ENCODE results near the gene OR8J1. TPM values are rescaled to one million over a fixed set of nuclear protein-coding genes. Genes with fewer than 3 reads are reported as not detected.

The OR8J1 gene
- total RNA-seq, 1 donor: not detected

GRCh38 chr11:56410801-56411200, 56.7 kb downstream of the OR8J1 start:
- no peak for TF ChIP-seq CTCF (IDR thresholded peaks at IDR 0.05; ENCODE audit: insufficient read depth, low read length)
- H3K4me3 ChIP-seq (ENCODE audit: low read depth, low read length): no peak overlapping the region
- no peak for DNase-seq (ENCODE audit: low read depth)

Other genes starting within 250 kb of the OR8J1 start
- gene OR8H3, start 231.9 kb upstream of the OR8J1 start, total RNA-seq (ENCODE audit: low replicate concordance): not detected in 2 replicates
- gene OR8J3, start 214.1 kb upstream of the OR8J1 start, total RNA-seq (ENCODE audit: low replicate concordance): not detected in 2 replicates
- gene OR8K5, start 194.0 kb upstream of the OR8J1 start, total RNA-seq (ENCODE audit: low replicate concordance): not detected in 2 replicates
- not detected in 2 replicates for gene OR5J2, start 177.7 kb upstream of the OR8J1 start, total RNA-seq (ENCODE audit: low replicate concordance)
- not detected in 2 replicates for gene OR5T2, start 120.0 kb upstream of the OR8J1 start, total RNA-seq (ENCODE audit: low replicate concordance)
- not detected in 2 replicates for gene OR5T3, start 102.0 kb upstream of the OR8J1 start, total RNA-seq (ENCODE audit: low replicate concordance)
- not detected in 2 replicates for gene OR5T1, start 80.1 kb upstream of the OR8J1 start, total RNA-seq (ENCODE audit: low replicate concordance)
- gene OR8H1, start 62.0 kb upstream of the OR8J1 start, total RNA-seq (ENCODE audit: low replicate concordance): not detected in 2 replicates
- gene OR8K3, start 39.1 kb upstream of the OR8J1 start, total RNA-seq (ENCODE audit: low replicate concordance): not detected in 2 replicates
- not detected in 2 replicates for gene OR8K1, start 8.3 kb upstream of the OR8J1 start, total RNA-seq (ENCODE audit: low replicate concordance)
- not detected in 2 replicates for gene OR8U1, start 21.3 kb downstream of the OR8J1 start, total RNA-seq (ENCODE audit: low replicate concordance)
- not detected in 2 replicates for gene OR5AL1, start 58.4 kb downstream of the OR8J1 start, total RNA-seq (ENCODE audit: low replicate concordance)
- gene OR5M3, start 119.1 kb downstream of the OR8J1 start, total RNA-seq (ENCODE audit: low replicate concordance): not detected in 2 replicates
- not detected in 2 replicates for gene OR5M8, start 137.1 kb downstream of the OR8J1 start, total RNA-seq (ENCODE audit: low replicate concordance)
- gene OR5M11, start 189.0 kb downstream of the OR8J1 start, total RNA-seq (ENCODE audit: low replicate concordance): not detected in 2 replicates
- not detected in 2 replicates for gene OR5M10, start 223.4 kb downstream of the OR8J1 start, total RNA-seq (ENCODE audit: low replicate concordance)

All from fibroblast of the aortic adventitia (primary cell).